Stimulated activated CD8-positive, alpha-beta memory T cell treated with anti-CD3 and anti-CD28 coated beads, Interleukin-15, amount 100 ng/mL, for 4 hours (primary cell): ENCODE results near the gene EGFL7.
"Not testable (repeated sequence)": the region's sequence is repeated elsewhere in the genome, so short reads cannot be mapped to it uniquely, and the experiment has no call there.

Experiments
- DNase-seq, 2 donors: peaks; one replicate each; pipeline ENCODE4 v3.0.0-alpha.2; 2020; ENCODE audit warnings: low read depth in 2 of 2

EGFL7 gene

GRCh38 chr9:136697146-136697820 is 34.6 kb downstream of the EGFL7 start:
- DNase-seq = no peak

GRCh38 chr9:136697821-136698526 is 35.3 kb downstream of the EGFL7 start:
- DNase-seq = no peak

- DNase-seq = no peak
Measured at GRCh38 chr9:136698635-136699246, 36.0 kb downstream of the EGFL7 start.

GRCh38 chr9:136700304-136700703 is 37.6 kb downstream of the EGFL7 start:
- no peak for DNase-seq

GRCh38 chr9:136700959-136701667 is 38.4 kb downstream of the EGFL7 start:
- peak; percentile 16 to 30 for DNase-seq

- DNase-seq = no peak
Measured at GRCh38 chr9:136701668-136702053, 38.9 kb downstream of the EGFL7 start.

GRCh38 chr9:136703276-136703860 is 40.7 kb downstream of the EGFL7 start:
- no peak for DNase-seq

GRCh38 chr9:136704741-136705140 is 42.0 kb downstream of the EGFL7 start:
- DNase-seq = not testable (repeated sequence)

GRCh38 chr9:136705564-136705963 is 42.8 kb downstream of the EGFL7 start:
- DNase-seq = no peak

GRCh38 chr9:136707011-136707410 is 44.3 kb downstream of the EGFL7 start:
- DNase-seq = no peak

- DNase-seq = no peak
Measured at GRCh38 chr9:136707849-136708517, 45.3 kb downstream of the EGFL7 start.

GRCh38 chr9:136709454-136710109 is 46.9 kb downstream of the EGFL7 start:
- no peak for DNase-seq

GRCh38 chr9:136710543-136710942 is 47.8 kb downstream of the EGFL7 start:
- no peak for DNase-seq

GRCh38 chr9:136711219-136711648 is 48.5 kb downstream of the EGFL7 start:
- not testable (repeated sequence) for DNase-seq

- no peak for DNase-seq
Measured at GRCh38 chr9:136711751-136712689, 49.3 kb downstream of the EGFL7 start, which contains the start of gene DIPK1B. DIPK1B (plus strand) TSS chr9:136712572; CDS start chr9:136712666, 94 bp downstream.

GRCh38 chr9:136712690-136713544 is 50.2 kb downstream of the EGFL7 start:
- no peak for DNase-seq

- DNase-seq = no peak
Measured at GRCh38 chr9:136713550-136713949, 50.8 kb downstream of the EGFL7 start.

GRCh38 chr9:136714096-136714892 is 51.6 kb downstream of the EGFL7 start:
- DNase-seq = no peak
